Measurements from ENCODE around the gene PCDH17. TPM values are rescaled to one million over a fixed set of nuclear protein-coding genes. Genes with fewer than 3 reads are reported as not detected.

PCDH17 gene
- total and polyA plus RNA-seq, 2 of the 8 experiments (the other 6 are each of a cell fraction or from before 2014, with no cell fraction given) = 0.20 to 0.60 TPM

DNA sequence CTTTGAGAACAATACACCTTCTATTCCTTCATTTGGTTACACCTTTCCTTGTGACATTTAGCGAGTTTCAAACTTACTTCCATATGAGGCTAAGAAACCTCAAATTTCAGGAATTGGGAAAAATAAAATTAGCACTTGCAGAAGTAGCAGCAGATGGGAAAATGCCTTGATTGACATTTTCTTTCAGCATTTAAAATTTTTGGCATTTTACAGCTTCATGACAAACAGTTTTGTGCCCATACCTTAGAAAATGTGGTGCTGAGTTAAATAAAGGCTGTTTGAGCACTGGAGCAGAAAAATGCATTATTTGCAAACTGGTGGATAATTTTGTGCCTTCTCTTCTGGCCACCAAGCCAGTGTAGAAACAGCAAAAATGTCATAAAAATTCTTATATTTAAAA, 95.4 kb downstream of the PCDH17 start:
- no peak overlapping the region for H3K9ac ChIP-seq (replicated peaks in 1 of 4; ENCODE audit: extremely low read depth in 1 of 4, low read depth in 3 of 4, low read length in 3 of 4)
- no peak overlapping the region for H4K91ac ChIP-seq (replicated peaks; ENCODE audit: insufficient read length, low read length)
- H4K5ac ChIP-seq (ENCODE audit: insufficient read length, low read depth, low read length) = no peak overlapping the region
- H2BK120ac ChIP-seq (replicated peaks; ENCODE audit: low read depth, low read length) = no peak overlapping the region
- DNase-seq (ENCODE audit: low read depth in 1 of 2, low spot score in 2 of 2) (no peak), FAIRE-seq (no peak)
- no peak overlapping the region for H3K4me2 ChIP-seq (ENCODE audit: insufficient read depth in 1 of 2, low read depth in 2 of 2, low read length in 2 of 2)
- no peaks in the 10 kb centered on the region for H3K36me3 ChIP-seq (ENCODE audit: control insufficient read depth in 2 of 4, insufficient read depth in 4 of 4, low read length in 3 of 4)
- H3K27ac ChIP-seq (ENCODE audit: low read depth, low read length) = no peak overlapping the region
- no peak overlapping the region for H2AFZ ChIP-seq (ENCODE audit: low read length)
- H2BK5ac ChIP-seq (ENCODE audit: low read depth, low read length) = no peak overlapping the region
- H3K79me2 ChIP-seq (ENCODE audit: control insufficient read depth in 1 of 2, insufficient read depth in 2 of 2, low read length in 2 of 2) = no peaks in the 10 kb centered on the region
- 86% methylated on average over 1 of the region's 1 CpG; no CpG with 5 or more reads in 1 of the 2 experiments for WGBS, 2 experiments (ENCODE audit: extremely low coverage in 1 of 2, insufficient coverage in 1 of 2, insufficient read length in 1 of 2, insufficient replicate concordance in 2 of 2, low coverage in 1 of 2, low lambda C conversion rate in 2 of 2, missing lambda C conversion rate in 1 of 2)
- no peak overlapping the region for H3K14ac ChIP-seq (ENCODE audit: insufficient read length)
- no peak overlapping the region for H3K4ac ChIP-seq (replicated peaks; ENCODE audit: insufficient read length, low read depth, low read length)
- no peaks in the 10 kb centered on the region for H3K9me3 ChIP-seq (ENCODE audit: insufficient read depth in 2 of 2, low read depth in 1 of 2, low read length in 1 of 2)
- no peak overlapping the region for H3K4me3 ChIP-seq (ENCODE audit: extremely low read depth in 1 of 4, insufficient read depth in 2 of 4, low read depth in 3 of 4, low read length in 4 of 4)
- no peak overlapping the region for H2BK12ac ChIP-seq (ENCODE audit: low read depth, low read length)
- no peak overlapping the region for H2AK5ac ChIP-seq (ENCODE audit: low read depth, low read length)
- no peak overlapping the region for H2BK20ac ChIP-seq (ENCODE audit: low read length)
- H3K56ac ChIP-seq (replicated peaks; ENCODE audit: insufficient read length, low read depth, low read length) = no peak overlapping the region
- H4K20me1 ChIP-seq (replicated peaks in 1 of 2; ENCODE audit: control insufficient read depth in 1 of 2, insufficient read depth in 2 of 2, low read length in 2 of 2) = no peaks in the 10 kb centered on the region
- no peak overlapping the region for H3K23ac ChIP-seq (ENCODE audit: insufficient read length)
- H3K18ac ChIP-seq (ENCODE audit: extremely low read depth, low read length) = no peak overlapping the region
- ChIA-PET POLR2A (ENCODE audit: partially characterized antibody) (no interaction called here), CTCF (ENCODE audit: partially characterized antibody) (interaction anchor here (1.4 to 2.9 kb wide), 3 partner anchors 11 to 145 kb away, joined by 4 to 12 read pairs (median 5); no protein-coding TSS in a partner anchor)
- H3K4me1 ChIP-seq (replicated peaks in 1 of 4; ENCODE audit: control insufficient read depth in 3 of 4, insufficient read depth in 4 of 4, low read length in 3 of 4) = peaks cover 0 to 7% (median 2%) of the 10 kb centered on the region in 4 experiments; a peak in 4 of 7 replicates
- H2BK15ac ChIP-seq (ENCODE audit: low read length) = no peak overlapping the region
- no peaks in the 10 kb centered on the region for H3K79me1 ChIP-seq (ENCODE audit: low read depth, low read length)
- H3K23me2 ChIP-seq (ENCODE audit: low read depth, low read length) = no peaks in the 10 kb centered on the region
- no peak overlapping the region for H4K8ac ChIP-seq (ENCODE audit: extremely low read depth, insufficient read depth, low read length)
- H3K27me3 ChIP-seq (replicated peaks in 1 of 4; ENCODE audit: control insufficient read depth in 3 of 4, extremely low read depth in 1 of 4, insufficient read depth in 3 of 4, low read length in 3 of 4) = no peaks in the 10 kb centered on the region
- no peak for TF ChIP-seq CREB1 (IDR thresholded peaks at IDR 0.05)
- TF ChIP-seq SP4 (IDR thresholded peaks at IDR 0.05; ENCODE audit: low read length) = no peak
- TF ChIP-seq FOSL1 (IDR thresholded peaks at IDR 0.05; ENCODE audit: insufficient read depth, low read depth, low read length) = no peak
- no peak for TF ChIP-seq KDM5A (IDR thresholded peaks at IDR 0.05; ENCODE audit: low read length)
- no peak for TF ChIP-seq CEBPB (IDR thresholded peaks at IDR 0.05; ENCODE audit: low read depth, low read length)
- TF ChIP-seq TBP (IDR thresholded peaks at IDR 0.05; ENCODE audit: low read depth, low read length) = no peak
- no peak for TF ChIP-seq TAF7 (optimal IDR thresholded peaks at IDR 0.05; ENCODE audit: borderline replicate concordance, low read depth, low read length)
- no peak for TF ChIP-seq BCL11A (IDR thresholded peaks at IDR 0.05; ENCODE audit: low read depth in 2 of 2, low read length in 2 of 2)
- TF ChIP-seq E2F6 (IDR thresholded peaks at IDR 0.05) = no peak
- TF ChIP-seq CTCF (IDR thresholded peaks at IDR 0.05; ENCODE audit: control extremely low read depth in 1 of 3, insufficient read depth in 1 of 3, low read depth in 1 of 3, low read length in 3 of 3) = no peak
- no peak for TF ChIP-seq KDM4A (IDR thresholded peaks at IDR 0.05; ENCODE audit: low read depth, low read length, severe bottlenecking)
- TF ChIP-seq GTF2F1 (IDR thresholded peaks at IDR 0.05; ENCODE audit: borderline replicate concordance, low read depth, low read length) = no peak

Measured in H1 (cell line).